GM13976 (cell line): ENCODE results near the gene CISD1.
"Not testable (repeated sequence)": the region's sequence is repeated elsewhere in the genome, so short reads cannot be mapped to it uniquely, and the experiment has no call there.

Experiments used
- DNase-seq: peaks from one replicate; pipeline ENCODE4 v3.0.0; 2012; ENCODE audit warnings: low spot score
- in situ Hi-C: fragments of 300-500 bp; cut with MboI; formaldehyde crosslinking; loops from one replicate; pipeline ENCODE4 v1.12.0; 2022; ENCODE audit warnings: low sequenced_read_pairs, mixed read lengths, inconsistent platforms; ENCODE audit not compliant: unreplicated experiment
- TF ChIP-seq, protein P1 (sequence below): IDR thresholded peaks from 2 replicates; pipeline ENCODE4 v1.5.1; 2012; ENCODE audit warnings: borderline replicate concordance, mild to moderate bottlenecking; ENCODE audit not compliant: insufficient read depth; ENCODE audit errors: extremely low read depth, missing control alignments, control extremely low read depth

The CISD1 gene

DNA sequence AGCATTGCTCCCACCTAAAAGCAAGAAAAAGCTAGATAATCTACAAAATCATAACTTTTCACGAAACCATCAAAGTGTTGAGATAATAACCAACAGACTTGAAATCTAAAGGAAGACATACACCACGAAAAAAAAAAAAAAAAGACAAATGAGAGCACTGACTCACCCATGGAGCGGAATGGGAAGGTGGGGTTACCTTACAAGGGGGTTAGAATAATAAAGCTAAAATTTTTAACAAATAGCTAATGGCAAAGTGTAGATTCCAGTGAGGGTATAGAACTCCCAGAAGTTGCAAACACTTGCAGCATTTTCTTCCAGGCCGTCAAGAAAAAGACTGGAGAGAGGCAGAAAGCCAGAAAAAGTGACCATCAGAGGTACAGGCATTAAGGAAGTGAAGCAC lies 28.4 kb upstream of the CISD1 start:
- in situ Hi-C loops = no loop called here
- TF ChIP-seq, protein P1, sequence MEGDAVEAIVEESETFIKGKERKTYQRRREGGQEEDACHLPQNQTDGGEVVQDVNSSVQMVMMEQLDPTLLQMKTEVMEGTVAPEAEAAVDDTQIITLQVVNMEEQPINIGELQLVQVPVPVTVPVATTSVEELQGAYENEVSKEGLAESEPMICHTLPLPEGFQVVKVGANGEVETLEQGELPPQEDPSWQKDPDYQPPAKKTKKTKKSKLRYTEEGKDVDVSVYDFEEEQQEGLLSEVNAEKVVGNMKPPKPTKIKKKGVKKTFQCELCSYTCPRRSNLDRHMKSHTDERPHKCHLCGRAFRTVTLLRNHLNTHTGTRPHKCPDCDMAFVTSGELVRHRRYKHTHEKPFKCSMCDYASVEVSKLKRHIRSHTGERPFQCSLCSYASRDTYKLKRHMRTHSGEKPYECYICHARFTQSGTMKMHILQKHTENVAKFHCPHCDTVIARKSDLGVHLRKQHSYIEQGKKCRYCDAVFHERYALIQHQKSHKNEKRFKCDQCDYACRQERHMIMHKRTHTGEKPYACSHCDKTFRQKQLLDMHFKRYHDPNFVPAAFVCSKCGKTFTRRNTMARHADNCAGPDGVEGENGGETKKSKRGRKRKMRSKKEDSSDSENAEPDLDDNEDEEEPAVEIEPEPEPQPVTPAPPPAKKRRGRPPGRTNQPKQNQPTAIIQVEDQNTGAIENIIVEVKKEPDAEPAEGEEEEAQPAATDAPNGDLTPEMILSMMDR = no peak
- DNase-seq = no peak

DNA sequence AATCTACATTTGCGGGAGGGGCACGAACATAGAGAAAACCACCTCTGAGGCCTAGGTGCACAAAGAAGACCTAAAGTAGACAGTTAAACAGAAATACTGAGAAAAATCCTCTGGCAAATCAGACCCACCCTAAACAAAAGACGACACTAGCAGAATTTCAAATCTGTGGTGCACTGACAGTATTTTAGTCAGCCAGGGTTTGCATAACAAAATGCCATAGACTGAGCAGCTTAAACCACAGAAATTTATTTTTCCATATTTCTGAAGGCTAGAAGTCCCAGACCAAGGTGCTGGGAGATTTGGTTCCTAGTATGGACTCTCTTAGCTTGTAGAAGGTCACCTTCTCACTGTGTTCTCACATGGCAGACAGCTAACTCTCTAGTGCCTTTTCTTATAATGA lies 27.6 kb upstream of the CISD1 start:
- no peak for DNase-seq
- in situ Hi-C loops = no loop called here
- TF ChIP-seq, protein P1 = no peak

GRCh38 chr10:58243269-58243668 lies 25.7 kb upstream of the CISD1 start:
- in situ Hi-C loops = no loop called here
- DNase-seq = no peak
- TF ChIP-seq, protein P1 = no peak

GRCh38 chr10:58243801-58244200 lies 25.2 kb upstream of the CISD1 start:
- DNase-seq, in situ Hi-C loops: not testable (repeated sequence)

- in situ Hi-C loops, DNase-seq: not testable (repeated sequence)
These were observed 24.7 kb upstream of the CISD1 start for GRCh38 chr10:58244242-58244641.

- in situ Hi-C loops = not testable (repeated sequence)
These were observed 24.3 kb upstream of the CISD1 start for GRCh38 chr10:58244666-58245065.

DNA sequence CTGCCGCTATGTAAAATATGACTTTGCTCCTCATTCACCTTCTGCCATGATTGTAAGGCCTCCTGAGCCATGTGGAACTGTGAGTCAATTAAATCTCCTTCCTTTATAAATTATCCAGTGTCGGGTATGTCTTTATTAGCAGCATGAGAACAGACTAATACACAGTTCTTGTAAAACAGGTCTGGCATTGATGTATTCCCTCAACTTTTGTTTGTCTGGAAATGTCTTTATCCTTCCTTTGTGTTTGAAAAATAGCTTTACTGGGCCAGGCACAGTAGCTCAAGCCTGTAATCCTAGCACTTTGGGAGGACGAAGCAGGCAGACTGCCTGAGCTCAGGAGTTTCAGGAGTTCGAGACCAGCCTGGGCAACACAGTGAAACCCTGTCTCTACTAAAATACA lies 15.8 kb upstream of the CISD1 start:
- TF ChIP-seq, protein P1 = no peak
- DNase-seq = no peak
- in situ Hi-C loops = no loop called here

More at GRCh38 chr10:58244666-58245065, 24.3 kb upstream of the CISD1 start:
- not testable (repeated sequence) for DNase-seq

DNA sequence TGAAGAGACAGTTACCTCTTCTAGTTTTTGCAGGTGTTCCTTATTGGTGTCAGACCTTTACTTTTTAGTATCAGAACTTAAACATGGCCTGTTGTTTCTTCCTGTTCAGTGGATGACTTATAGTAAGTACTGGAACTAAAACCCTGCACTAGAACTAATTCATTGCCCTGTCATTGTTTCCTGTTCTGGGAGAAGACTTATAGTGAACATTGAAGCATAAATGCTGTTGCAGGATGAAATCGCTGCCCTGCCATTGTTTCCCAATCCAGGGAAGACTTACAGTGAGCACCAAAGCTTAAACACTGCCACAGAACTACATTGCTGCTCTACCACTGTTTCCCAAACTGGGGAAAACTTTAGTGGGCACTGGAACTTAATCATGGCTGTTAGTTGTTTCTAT lies 14.3 kb upstream of the CISD1 start:
- no peak for DNase-seq
- TF ChIP-seq, protein P1 = no peak
- in situ Hi-C loops = no loop called here

DNA sequence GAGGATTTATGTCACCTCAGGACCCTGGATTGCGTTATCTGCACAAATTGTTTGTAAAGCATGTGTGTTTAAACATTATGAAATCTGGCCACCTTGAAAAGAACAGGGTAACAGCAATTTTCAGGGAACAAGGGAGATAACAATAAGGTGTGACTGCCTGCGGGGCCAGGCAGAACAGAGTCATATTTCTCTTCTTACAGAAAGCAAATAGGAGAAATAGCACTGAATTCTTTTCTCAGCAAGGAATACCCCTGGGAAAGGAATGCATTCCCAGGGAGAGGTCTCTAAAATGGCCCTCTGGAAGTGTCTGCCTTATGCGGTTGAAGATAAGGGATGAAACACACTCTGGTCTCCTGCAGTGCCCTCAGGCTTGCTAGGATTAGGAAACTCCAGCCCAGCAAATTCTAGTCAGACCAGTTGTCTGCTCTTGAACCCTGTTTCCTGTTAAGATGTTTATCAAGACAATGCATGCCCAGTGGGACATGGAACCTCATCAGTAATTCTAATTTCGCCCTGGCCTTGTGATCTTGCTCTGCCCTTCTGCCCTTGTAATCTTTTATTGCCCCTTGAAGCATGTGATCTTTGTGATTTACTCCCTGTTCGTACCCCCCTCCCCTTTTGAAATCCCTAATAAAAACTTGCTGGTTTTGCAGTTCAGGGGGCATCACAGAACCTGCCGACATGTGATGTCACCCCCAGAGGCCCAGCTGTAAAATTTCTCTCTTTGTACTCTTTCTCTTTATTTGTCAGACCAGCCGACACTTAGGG lies 12.8 kb upstream of the CISD1 start:
- DNase-seq, in situ Hi-C loops: not testable (repeated sequence)
